ENCODE data around the gene CTU2.

CTU2 gene

DNA sequence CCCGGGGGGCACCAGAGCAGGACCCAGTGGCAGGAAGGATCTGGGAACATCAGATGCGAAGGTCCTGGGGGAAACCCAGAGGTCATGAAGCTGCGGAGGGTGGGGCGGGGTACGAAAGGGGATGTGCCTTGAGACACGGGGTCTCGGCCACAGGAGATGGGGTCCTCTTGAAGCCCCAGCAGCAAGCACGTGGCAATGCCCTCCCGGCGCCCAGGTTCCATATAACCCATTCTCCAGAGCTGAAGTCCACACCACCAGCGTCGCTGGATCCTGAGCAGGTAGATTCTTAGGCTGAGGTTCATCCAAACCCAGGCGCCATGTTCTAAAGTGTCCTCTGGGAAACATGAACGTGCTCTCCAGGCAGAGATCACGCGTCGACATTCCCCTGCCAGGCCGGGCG lies 57.8 kb downstream of the CTU2 start:
- no peak for DNase-seq

GRCh38 chr16:88764913-88765349 lies 58.6 kb downstream of the CTU2 start:
- DNase-seq = no peak

Measured in activated CD4-positive, CD25-positive, alpha-beta regulatory T cell (primary cell).